DND-41 (cell line): ENCODE data around the gene SHB.

Source experiments
- ATAC-seq: fragments of 200-7000 bp; cut with Tn5 transposase; 3 replicates; pipeline ENCODE4 v1.9.1; 2021; ENCODE audit warnings: low read depth; ENCODE audit not compliant: insufficient read depth
- DNase-seq: peaks from one replicate; pipeline ENCODE4 v3.0.0-alpha.2; 2020
- H2AFZ ChIP-seq: 2 replicates; pipeline ENCODE4 v1.6.0; 2012; ENCODE audit warnings: low read depth, low read length
- H3K27ac ChIP-seq: 2 replicates; pipeline ENCODE4 v1.5.1; 2012; ENCODE audit warnings: low read length, inconsistent platforms
- H3K27me3 ChIP-seq: fragments of 200-600 bp; sonication (generic); 2 replicates; pipeline ENCODE4 v1.6.0; 2012; ENCODE audit warnings: low read length, mild to moderate bottlenecking, inconsistent platforms; ENCODE audit not compliant: insufficient read depth, poor library complexity
- H3K36me3 ChIP-seq: 2 replicates; pipeline ENCODE4 v1.5.1; 2012; ENCODE audit warnings: low read length, inconsistent platforms; ENCODE audit not compliant: insufficient read depth
- H3K4me1 ChIP-seq: 2 replicates; pipeline ENCODE4 v1.5.1; 2012; ENCODE audit warnings: mild to moderate bottlenecking, low read length; ENCODE audit not compliant: insufficient read depth
- H3K4me2 ChIP-seq: 2 replicates; pipeline ENCODE4 v1.6.0; 2012; ENCODE audit warnings: mild to moderate bottlenecking, moderate library complexity, low read length, inconsistent platforms; ENCODE audit not compliant: insufficient read depth
- H3K4me3 ChIP-seq, 2 experiments: fragments of 200-600 bp in 1 of 2; shearing (Covaris generic) in 1 of 2; 2 replicates each; pipeline ENCODE4 v1.5.1; 2012 to 2016; ENCODE audit warnings: inconsistent platforms in 2 of 2, low read length in 2 of 2, mild to moderate bottlenecking in 2 of 2, low read depth in 1 of 2, moderate library complexity in 1 of 2
- H3K79me2 ChIP-seq: 2 replicates; pipeline ENCODE4 v1.6.0; 2012; ENCODE audit warnings: low read length, inconsistent platforms; ENCODE audit not compliant: insufficient read depth
- H3K9ac ChIP-seq: 2 replicates; pipeline ENCODE4 v1.6.0; 2012; ENCODE audit warnings: low read depth, mild to moderate bottlenecking, inconsistent platforms, low read length, moderate library complexity
- H3K9me3 ChIP-seq: 2 replicates; pipeline ENCODE4 v1.5.1; 2012; ENCODE audit warnings: low read length, moderate library complexity, mild to moderate bottlenecking, inconsistent platforms; ENCODE audit not compliant: insufficient read depth, severe bottlenecking
- H4K20me1 ChIP-seq: 2 replicates; pipeline ENCODE4 v1.6.0; 2012; ENCODE audit warnings: low read length; ENCODE audit not compliant: insufficient read depth
- CTCF ChIP-seq: IDR thresholded peaks from 2 replicates; pipeline ENCODE4 v1.5.1; 2012; ENCODE audit warnings: borderline replicate concordance, low read length, moderate library complexity, mild to moderate bottlenecking; ENCODE audit not compliant: poor library complexity, severe bottlenecking; ENCODE audit errors: extremely low read depth
- EZH2 ChIP-seq: IDR thresholded peaks from 3 replicates; pipeline ENCODE4 v1.6.1; 2012; ENCODE audit warnings: borderline replicate concordance, low read depth, mild to moderate bottlenecking, moderate library complexity, low read length, inconsistent platforms; ENCODE audit not compliant: severe bottlenecking

Gene SHB

DNA sequence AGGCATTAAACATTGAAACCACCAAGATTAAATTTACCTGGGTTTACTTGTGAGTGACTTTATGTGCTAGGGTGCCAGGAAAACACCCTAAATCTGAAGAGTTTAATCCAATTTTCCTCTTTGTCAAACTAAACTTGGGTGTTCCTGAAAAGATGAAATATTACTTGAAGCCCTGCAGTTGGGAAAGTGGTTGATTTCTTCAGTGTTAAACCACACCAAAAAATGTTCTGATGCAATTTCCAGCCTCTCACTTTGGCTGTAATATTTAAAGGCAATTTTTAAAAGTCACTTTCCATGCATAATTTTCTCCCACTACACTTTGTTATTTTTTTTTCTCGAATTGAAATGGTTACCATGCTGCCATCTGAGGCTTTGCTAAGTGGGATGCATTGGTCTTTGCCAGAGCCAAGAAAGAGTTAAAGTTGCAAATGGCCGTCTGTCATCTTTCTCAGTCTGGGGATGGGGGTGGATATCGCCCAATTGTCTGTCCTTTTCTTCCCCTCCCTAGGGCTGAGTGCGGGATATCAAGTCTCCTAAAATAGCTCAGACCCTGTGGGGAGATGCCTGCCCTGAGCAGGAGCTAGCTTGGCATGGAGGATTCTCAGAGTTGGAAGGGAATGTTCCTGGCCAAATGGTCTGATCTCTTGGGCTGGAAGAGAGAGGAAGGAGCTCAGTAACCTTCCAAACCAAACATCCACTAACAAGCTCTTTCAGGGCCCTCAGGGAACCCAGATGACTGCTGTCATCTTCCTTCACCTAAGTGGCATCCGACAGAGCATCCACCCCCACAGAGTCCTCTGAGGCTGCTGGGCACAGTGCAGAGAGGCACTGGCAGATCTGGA, 13.6 kb upstream of the SHB start:
- Histone ChIP-seq H3K4me2 (no peak overlapping the region), H3K27me3 (no peaks in the 10 kb centered on the region), H3K27ac (no peak overlapping the region), H3K36me3 (no peaks in the 10 kb centered on the region), H3K4me1 (peaks cover 4% of the 10 kb centered on the region; the same call in 1 of the 2 replicates), H2AFZ (no peak overlapping the region), H3K79me2 (no peaks in the 10 kb centered on the region), H3K9ac (no peak overlapping the region), H4K20me1 (no peaks in the 10 kb centered on the region), H3K9me3 (no peaks in the 10 kb centered on the region), H3K4me3 (no peak overlapping the region)
- no peak for DNase-seq
- no peak for TF ChIP-seq CTCF
- no peak for TF ChIP-seq EZH2
- ATAC-seq: no peak

- H3K27me3 ChIP-seq: no peaks in the 10 kb centered on the region
- no peak overlapping the region for H2AFZ ChIP-seq
- ATAC-seq: no peak
- H3K9ac ChIP-seq: no peak overlapping the region
- H3K36me3 ChIP-seq: no peaks in the 10 kb centered on the region
- no peak for DNase-seq
- no peaks in the 10 kb centered on the region for H3K79me2 ChIP-seq
- no peak overlapping the region for H3K4me2 ChIP-seq
- no peak overlapping the region for H3K4me3 ChIP-seq
- H3K9me3 ChIP-seq: no peaks in the 10 kb centered on the region
- no peak overlapping the region for H3K27ac ChIP-seq
- peaks cover 4% of the 10 kb centered on the region; the same call in 1 of the 2 replicates for H3K4me1 ChIP-seq
- no peak for TF ChIP-seq EZH2
- TF ChIP-seq CTCF: no peak
- no peaks in the 10 kb centered on the region for H4K20me1 ChIP-seq
These were observed 12.5 kb upstream of the SHB start for GRCh38 chr9:38081356-38082108.

GRCh38 chr9:38079461-38080031, 10.5 kb upstream of the SHB start:
- no peak overlapping the region for H2AFZ ChIP-seq
- no peak for DNase-seq
- no peak for ATAC-seq
- H3K9ac ChIP-seq: no peak overlapping the region
- no peaks in the 10 kb centered on the region for H3K9me3 ChIP-seq
- H3K4me1 ChIP-seq: peaks cover 4% of the 10 kb centered on the region; the same call in 1 of the 2 replicates
- H4K20me1 ChIP-seq: no peaks in the 10 kb centered on the region
- H3K27me3 ChIP-seq: no peaks in the 10 kb centered on the region
- no peak overlapping the region for H3K4me2 ChIP-seq
- no peak overlapping the region for H3K4me3 ChIP-seq
- H3K27ac ChIP-seq: no peak overlapping the region
- no peaks in the 10 kb centered on the region for H3K79me2 ChIP-seq
- TF ChIP-seq EZH2: no peak
- no peak for TF ChIP-seq CTCF
- H3K36me3 ChIP-seq: no peaks in the 10 kb centered on the region
